Peyer's patch (tissue), 4 donors: ENCODE results near the gene SIL1. TPM values are rescaled to one million over a fixed set of nuclear protein-coding genes. Genes with fewer than 3 reads are reported as not detected.
"Not testable (repeated sequence)": the region's sequence is repeated elsewhere in the genome, so short reads cannot be mapped to it uniquely, and the experiment has no call there.

ENCODE experiments used
- DNase-seq, 3 donors: peaks; one replicate each; pipeline ENCODE4 v3.0.0-alpha.2; 2017 to 2019
- H3K27ac ChIP-seq, 4 donors: fragments of 200-600 bp; sonication (generic); one replicate each; pipeline ENCODE4 v1.5.1; 2016 to 2019
- H3K27me3 ChIP-seq, 2 donors: fragments of 200-600 bp; sonication (generic); one replicate each; pipeline ENCODE4 v1.5.1; 2019
- H3K36me3 ChIP-seq, 3 donors: fragments of 200-600 bp; sonication (generic); one replicate each; pipeline ENCODE4 v1.5.1; 2016 to 2019
- H3K4me1 ChIP-seq, 4 donors: fragments of 200-600 bp; sonication (generic); one replicate each; pipeline ENCODE4 v1.5.1; 2016 to 2019
- H3K4me3 ChIP-seq, 4 donors: fragments of 200-600 bp; sonication (generic); 1 replicate in 3 of 4; 2 replicates in 1 of 4; pipeline ENCODE4 v1.5.1; 2016 to 2019; ENCODE audit warnings: mild to moderate bottlenecking in 1 of 4
- H3K9me3 ChIP-seq, 4 donors: fragments of 200-600 bp; sonication (generic); one replicate each; pipeline ENCODE4 v1.5.1; 2016 to 2019; ENCODE audit warnings: mild to moderate bottlenecking in 1 of 4
- POLR2A ChIP-seq, 2 donors: fragments of 450-650 bp; IDR thresholded peaks; one replicate each; pipeline ENCODE4 v1.5.1; 2017; ENCODE audit warnings: antibody characterized with exemption in 2 of 2, mild to moderate bottlenecking in 2 of 2, moderate library complexity in 2 of 2
- total RNA-seq, 4 donors: library from RNA; depleted of rRNA; stranded (reverse); fragments of >200 nt; gene quantifications; one replicate each; pipeline ENCODE4 v1.1.0, GENCODE V29; 2016
- TF ChIP-seq, protein P1 (sequence below), 6 experiments: fragments of 450-650 bp in 4 of 6; fragments of 200-600 bp in 2 of 6; sonication (generic) in 1 of 6; IDR thresholded peaks; one replicate each; pipeline ENCODE4 v1.5.1; 2017 to 2019; ENCODE audit warnings: antibody characterized with exemption in 6 of 6, mild to moderate bottlenecking in 3 of 6, moderate library complexity in 1 of 6

Gene SIL1
- total RNA-seq, 4 donors from 2014 or later: 23.6 to 84.2 (median 39.2) TPM

GRCh38 chr5:139079225-139079990, 118.8 kb downstream of the SIL1 start:
- Histone ChIP-seq H3K9me3 (no peaks in the 10 kb centered on the region), H3K27me3 (no peaks in the 10 kb centered on the region), H3K4me3 (no peak overlapping the region), H3K27ac (no peak overlapping the region), H3K4me1 (no peaks in the 10 kb centered on the region), H3K36me3 (no peaks in the 10 kb centered on the region)
- no peak for DNase-seq
- TF ChIP-seq POLR2A (IDR thresholded peaks at IDR 0.05): no peak

GRCh38 chr5:139078345-139078744, 119.8 kb downstream of the SIL1 start:
- no peak for TF ChIP-seq POLR2A (IDR thresholded peaks at IDR 0.05)
- TF ChIP-seq, protein P1, sequence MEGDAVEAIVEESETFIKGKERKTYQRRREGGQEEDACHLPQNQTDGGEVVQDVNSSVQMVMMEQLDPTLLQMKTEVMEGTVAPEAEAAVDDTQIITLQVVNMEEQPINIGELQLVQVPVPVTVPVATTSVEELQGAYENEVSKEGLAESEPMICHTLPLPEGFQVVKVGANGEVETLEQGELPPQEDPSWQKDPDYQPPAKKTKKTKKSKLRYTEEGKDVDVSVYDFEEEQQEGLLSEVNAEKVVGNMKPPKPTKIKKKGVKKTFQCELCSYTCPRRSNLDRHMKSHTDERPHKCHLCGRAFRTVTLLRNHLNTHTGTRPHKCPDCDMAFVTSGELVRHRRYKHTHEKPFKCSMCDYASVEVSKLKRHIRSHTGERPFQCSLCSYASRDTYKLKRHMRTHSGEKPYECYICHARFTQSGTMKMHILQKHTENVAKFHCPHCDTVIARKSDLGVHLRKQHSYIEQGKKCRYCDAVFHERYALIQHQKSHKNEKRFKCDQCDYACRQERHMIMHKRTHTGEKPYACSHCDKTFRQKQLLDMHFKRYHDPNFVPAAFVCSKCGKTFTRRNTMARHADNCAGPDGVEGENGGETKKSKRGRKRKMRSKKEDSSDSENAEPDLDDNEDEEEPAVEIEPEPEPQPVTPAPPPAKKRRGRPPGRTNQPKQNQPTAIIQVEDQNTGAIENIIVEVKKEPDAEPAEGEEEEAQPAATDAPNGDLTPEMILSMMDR (IDR thresholded peaks at IDR 0.05): no peak
- Histone ChIP-seq H3K4me3 (no peak overlapping the region), H3K27ac (no peak overlapping the region), H3K4me1 (no peaks in the 10 kb centered on the region), H3K9me3 (no peaks in the 10 kb centered on the region), H3K27me3 (no peaks in the 10 kb centered on the region), H3K36me3 (no peaks in the 10 kb centered on the region)
- DNase-seq: no peak

GRCh38 chr5:139077899-139078298, 120.3 kb downstream of the SIL1 start:
- Histone ChIP-seq H3K9me3 (no peaks in the 10 kb centered on the region), H3K27ac (no peak overlapping the region), H3K4me1 (no peaks in the 10 kb centered on the region), H3K27me3 (no peaks in the 10 kb centered on the region), H3K4me3 (no peak overlapping the region), H3K36me3 (no peaks in the 10 kb centered on the region)
- TF ChIP-seq, protein P1 (IDR thresholded peaks at IDR 0.05): no peak
- TF ChIP-seq POLR2A (IDR thresholded peaks at IDR 0.05): no peak
- no peak for DNase-seq

DNA sequence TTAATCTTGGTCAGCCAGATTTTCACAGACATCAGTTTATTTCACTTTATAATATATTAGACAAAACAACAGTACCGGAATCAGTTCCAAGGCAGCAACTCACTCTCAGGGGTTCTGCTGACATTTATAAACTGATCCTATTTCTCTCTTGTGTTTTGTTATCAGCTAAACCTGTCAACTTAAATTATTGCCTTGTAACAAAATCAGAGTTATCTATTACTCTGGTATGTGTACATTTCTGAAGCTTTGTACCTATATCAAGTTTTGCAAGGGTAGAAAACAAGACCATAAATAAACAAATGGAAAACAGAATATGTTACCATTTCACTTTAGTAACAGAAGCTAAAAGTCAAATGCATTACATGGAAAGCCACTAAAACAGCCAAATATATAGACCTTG, 122.1 kb downstream of the SIL1 start:
- H3K36me3 ChIP-seq: no peaks in the 10 kb centered on the region
- DNase-seq: no peak
- H3K4me1 ChIP-seq: no peaks in the 10 kb centered on the region
- no peaks in the 10 kb centered on the region for H3K27me3 ChIP-seq
- H3K9me3 ChIP-seq: no peaks in the 10 kb centered on the region
- H3K4me3 ChIP-seq: no peak overlapping the region
- H3K27ac ChIP-seq: no peak overlapping the region
- TF ChIP-seq POLR2A (IDR thresholded peaks at IDR 0.05): no peak
- TF ChIP-seq, protein P1 (IDR thresholded peaks at IDR 0.05): no peak

- Histone ChIP-seq H3K36me3 (no peaks in the 10 kb centered on the region), H3K27me3 (no peaks in the 10 kb centered on the region), H3K4me1 (no peaks in the 10 kb centered on the region), H3K4me3 (no peak overlapping the region), H3K27ac (no peak overlapping the region), H3K9me3 (no peaks in the 10 kb centered on the region)
- DNase-seq: no peak
- TF ChIP-seq, protein P1 (IDR thresholded peaks at IDR 0.05): no peak
- no peak for TF ChIP-seq POLR2A (IDR thresholded peaks at IDR 0.05)
Observed at GRCh38 chr5:139075066-139076050, 122.8 kb downstream of the SIL1 start.

- H3K4me3 ChIP-seq, H3K27ac ChIP-seq, H3K9me3 ChIP-seq, DNase-seq, H3K4me1 ChIP-seq, H3K36me3 ChIP-seq, H3K27me3 ChIP-seq: not testable (repeated sequence)
Observed at GRCh38 chr5:139073956-139074355, 124.2 kb downstream of the SIL1 start.
